GM19239 (cell line): ENCODE results near the gene EFCAB12.
"Not testable (repeated sequence)": the region's sequence is repeated elsewhere in the genome, so short reads cannot be mapped to it uniquely, and the experiment has no call there.

Source experiments
- DNase-seq: peaks from one replicate; pipeline ENCODE4 v3.0.0; 2011; ENCODE audit warnings: low spot score; ENCODE audit not compliant: insufficient read length
- FAIRE-seq: peaks from 2 replicates; lab custom pipeline; 2011; peaks lifted over from hg19 to GRCh38; lab: Jason Lieb, UNC

The EFCAB12 gene

GRCh38 chr3:129399145-129399894 is 29.1 kb downstream of the EFCAB12 start:
- FAIRE-seq (peak; percentile 89), DNase-seq (peak; percentile 76)

- DNase-seq: no peak
- no peak for FAIRE-seq
Observed at GRCh38 chr3:129398803-129399144, 29.7 kb downstream of the EFCAB12 start.

- not testable (repeated sequence) for DNase-seq, FAIRE-seq
Observed at GRCh38 chr3:129393760-129394564, 34.5 kb downstream of the EFCAB12 start.

GRCh38 chr3:129393271-129393670 is 35.2 kb downstream of the EFCAB12 start:
- DNase-seq (no peak), FAIRE-seq (no peak)

DNA sequence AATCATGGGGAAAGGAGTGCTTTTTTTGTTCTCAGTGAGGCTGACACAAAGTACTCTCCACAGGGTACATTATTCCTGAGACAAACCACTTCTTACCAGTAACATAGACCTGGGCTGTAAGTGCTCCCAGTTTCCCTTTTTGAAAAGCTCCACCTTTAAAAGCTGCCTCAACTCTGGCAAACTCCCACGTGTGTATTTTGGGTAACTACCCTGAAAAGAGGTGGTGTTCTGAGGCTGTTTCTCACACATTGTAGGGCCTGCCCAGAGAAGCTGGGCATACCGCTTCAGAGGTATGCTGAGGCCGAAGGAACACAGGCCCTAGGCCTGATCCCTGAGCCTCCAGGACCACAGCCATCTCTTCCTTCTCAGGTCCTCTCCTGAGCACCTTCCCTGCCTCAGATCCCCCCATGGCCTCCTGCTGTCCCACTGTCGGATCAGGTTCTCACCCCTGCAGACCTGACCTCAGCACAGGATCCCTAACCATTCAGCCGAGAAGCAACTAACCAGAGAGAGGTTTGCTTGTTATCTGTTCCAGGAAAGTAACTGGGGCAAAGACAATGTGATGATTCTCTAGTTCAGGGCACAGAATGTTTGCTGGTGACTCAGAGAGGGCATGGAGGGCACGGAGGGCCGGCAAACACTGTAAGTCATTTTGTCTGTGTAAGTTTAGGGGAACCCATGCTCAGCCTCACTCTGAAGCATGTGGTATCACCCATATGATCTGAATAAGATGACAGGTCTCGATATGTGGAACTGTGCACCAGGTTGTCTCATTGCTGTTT is 36.1 kb downstream of the EFCAB12 start:
- not testable (repeated sequence) for FAIRE-seq, DNase-seq

GRCh38 chr3:129391583-129391982 is 36.9 kb downstream of the EFCAB12 start:
- DNase-seq, FAIRE-seq: not testable (repeated sequence)

GRCh38 chr3:129389572-129389937 is 38.9 kb downstream of the EFCAB12 start:
- DNase-seq (no peak), FAIRE-seq (no peak)

DNA sequence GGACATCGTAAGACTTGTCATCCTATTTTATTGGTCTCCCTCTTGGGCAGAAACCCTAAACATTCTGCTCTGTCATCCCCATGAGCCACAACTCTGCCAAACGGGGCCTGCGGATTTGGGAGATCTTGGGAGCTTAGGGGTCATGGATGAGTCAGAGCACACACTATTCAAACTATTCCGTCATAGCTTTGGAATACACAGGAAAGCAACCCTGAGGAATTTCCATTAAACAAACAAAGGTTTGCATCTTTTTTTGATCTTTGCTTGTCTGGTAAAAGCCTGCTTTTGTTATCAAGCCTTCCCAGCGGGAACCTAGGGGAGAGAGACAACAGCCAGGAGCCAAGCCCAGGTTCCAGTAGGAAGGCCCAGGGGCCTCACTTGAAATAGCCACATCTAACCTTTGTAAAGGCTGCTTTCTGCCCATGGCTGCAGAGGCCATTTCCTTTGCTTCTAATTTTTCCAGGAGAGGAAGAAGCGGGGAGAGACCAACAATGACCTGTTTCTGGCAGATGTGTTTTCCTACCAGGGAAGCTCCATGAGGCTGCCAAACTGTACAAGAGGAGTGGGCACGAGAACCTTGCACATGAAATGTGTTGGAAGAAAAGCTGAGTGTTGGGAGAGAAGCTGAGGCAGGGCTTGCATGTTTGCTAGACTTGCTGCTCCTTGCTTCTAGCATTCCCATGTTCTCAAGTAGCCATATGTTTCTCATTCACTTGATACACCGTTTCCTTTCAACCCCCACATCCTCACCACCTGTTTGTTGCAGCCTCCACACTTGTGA is 39.5 kb downstream of the EFCAB12 start:
- DNase-seq, FAIRE-seq: not testable (repeated sequence)

DNA sequence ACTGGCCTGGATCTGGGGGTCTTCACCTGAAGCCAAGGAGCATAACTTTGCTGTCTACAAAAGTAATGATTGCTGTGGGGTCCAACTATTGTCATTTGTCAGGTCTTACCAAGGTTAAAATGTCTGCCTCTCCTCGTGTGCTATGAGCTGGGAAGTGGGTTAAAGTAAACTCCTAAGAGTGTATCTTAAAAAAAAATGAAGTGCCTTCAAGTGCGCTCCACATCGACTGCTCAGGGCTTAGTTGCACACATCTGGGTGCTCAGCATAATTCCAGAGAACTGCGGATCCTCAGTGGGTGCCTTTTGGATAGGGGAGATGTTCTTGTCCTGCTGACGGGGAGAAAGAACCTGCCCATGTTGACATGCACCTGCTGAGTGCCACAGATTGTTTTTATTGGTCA is 40.9 kb downstream of the EFCAB12 start:
- no peak for DNase-seq
- no peak for FAIRE-seq

DNA sequence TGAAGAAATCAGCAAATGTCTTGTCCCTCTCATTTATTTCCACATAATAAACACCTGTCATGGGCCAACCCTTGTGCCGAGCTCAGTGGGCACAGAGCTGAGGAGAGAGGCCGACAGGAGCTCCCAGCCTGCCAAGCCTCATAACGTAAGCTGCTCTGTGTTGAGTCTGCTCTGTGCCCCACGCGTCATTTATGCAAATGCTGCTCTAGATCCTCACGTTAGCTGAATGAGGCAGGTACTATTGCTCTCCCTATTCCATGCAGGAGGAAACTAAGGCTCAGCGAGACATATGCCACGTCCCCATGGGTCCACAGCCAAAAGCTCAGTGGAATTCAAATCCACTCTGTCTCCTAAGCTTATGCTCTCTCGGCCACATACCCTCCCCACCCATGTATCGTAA is 41.5 kb downstream of the EFCAB12 start:
- FAIRE-seq (no peak), DNase-seq (no peak)

DNA sequence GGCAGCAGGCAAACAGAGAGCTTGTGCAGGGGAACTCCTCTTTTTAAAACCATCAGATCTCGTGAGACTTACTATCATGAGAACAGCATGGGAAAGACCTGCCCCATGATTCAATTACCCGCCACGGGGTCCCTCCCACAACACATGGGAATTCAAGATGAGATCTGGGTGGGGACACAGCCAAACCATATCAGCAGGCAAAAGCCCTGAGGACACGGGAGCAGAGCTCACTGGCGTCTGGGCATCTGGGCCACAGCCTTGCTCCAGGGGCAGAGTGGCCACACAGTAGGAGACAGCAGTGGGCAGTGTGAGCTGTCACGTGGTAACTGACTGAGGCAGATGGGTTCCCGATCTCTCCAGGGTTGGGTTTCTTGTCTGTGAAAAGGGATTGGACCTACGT is 42.9 kb downstream of the EFCAB12 start:
- not testable (repeated sequence) for FAIRE-seq, DNase-seq

GRCh38 chr3:129384594-129385323 is 43.7 kb downstream of the EFCAB12 start:
- FAIRE-seq (no peak), DNase-seq (no peak)

DNA sequence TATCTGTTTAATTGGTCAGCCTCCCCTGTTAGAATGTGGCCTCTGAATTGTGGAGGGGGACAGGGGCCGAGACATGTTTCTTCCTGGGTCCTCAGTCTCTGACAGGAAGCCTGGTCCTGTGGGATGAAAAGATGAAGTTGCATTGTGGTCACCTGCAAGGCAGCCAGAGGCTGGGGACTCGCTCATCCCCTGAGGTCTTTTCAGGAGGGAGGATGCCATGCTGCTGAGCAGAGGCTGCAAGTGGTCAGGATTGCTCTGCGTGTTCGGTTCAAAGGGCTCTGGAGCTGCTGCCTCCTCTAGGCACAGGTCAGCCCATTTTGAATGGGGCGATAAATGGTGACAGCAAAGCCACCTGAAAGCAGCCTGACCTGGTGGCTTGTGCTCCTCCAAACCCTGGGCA is 44.3 kb downstream of the EFCAB12 start:
- not testable (repeated sequence) for FAIRE-seq, DNase-seq

- DNase-seq (peak; percentile 73), FAIRE-seq (peak; percentile 80)
Observed at GRCh38 chr3:129383292-129383860, 45.1 kb downstream of the EFCAB12 start.

GRCh38 chr3:129382366-129382765 is 46.1 kb downstream of the EFCAB12 start:
- FAIRE-seq: no peak
- no peak for DNase-seq

- DNase-seq: no peak
Observed at GRCh38 chr3:129379582-129380358, 48.7 kb downstream of the EFCAB12 start.

DNA sequence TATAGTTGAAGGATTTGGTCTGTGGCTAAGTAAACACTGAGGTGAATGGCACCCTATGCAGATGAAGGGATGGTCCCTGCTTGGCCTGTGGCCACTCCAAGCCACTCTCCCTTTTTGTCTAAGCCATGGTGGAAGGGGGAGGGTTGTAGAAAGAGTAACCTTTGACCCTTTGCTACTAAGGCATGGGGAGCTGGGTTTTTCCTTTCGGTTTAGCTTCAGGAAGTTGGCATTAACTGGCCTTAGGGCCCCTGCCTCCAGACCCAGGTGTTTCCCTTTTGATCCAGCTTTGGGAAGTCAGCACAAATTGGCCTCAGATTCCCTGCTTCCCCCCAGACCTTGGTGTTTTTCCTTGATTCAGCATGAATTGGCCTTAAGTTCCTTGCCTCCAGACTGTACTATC is 49.5 kb downstream of the EFCAB12 start:
- FAIRE-seq (no peak), DNase-seq (no peak)

More at GRCh38 chr3:129379582-129380358, 48.7 kb downstream of the EFCAB12 start:
- no peak for FAIRE-seq

GRCh38 chr3:129377615-129378014 is 50.8 kb downstream of the EFCAB12 start:
- DNase-seq (no peak), FAIRE-seq (no peak)
